ENCODE results near the gene HOXA3. TPM values are rescaled to one million over a fixed set of nuclear protein-coding genes. Genes with fewer than 3 reads are reported as not detected.
A peak's percentile ranks its signal among the peaks of the same experiment; 100 is the strongest.

The HOXA3 gene
- polyA plus RNA-seq, 2 of the 4 experiments (the other 2 are of a cell fraction) = 3.3 to 8.7 TPM

DNA sequence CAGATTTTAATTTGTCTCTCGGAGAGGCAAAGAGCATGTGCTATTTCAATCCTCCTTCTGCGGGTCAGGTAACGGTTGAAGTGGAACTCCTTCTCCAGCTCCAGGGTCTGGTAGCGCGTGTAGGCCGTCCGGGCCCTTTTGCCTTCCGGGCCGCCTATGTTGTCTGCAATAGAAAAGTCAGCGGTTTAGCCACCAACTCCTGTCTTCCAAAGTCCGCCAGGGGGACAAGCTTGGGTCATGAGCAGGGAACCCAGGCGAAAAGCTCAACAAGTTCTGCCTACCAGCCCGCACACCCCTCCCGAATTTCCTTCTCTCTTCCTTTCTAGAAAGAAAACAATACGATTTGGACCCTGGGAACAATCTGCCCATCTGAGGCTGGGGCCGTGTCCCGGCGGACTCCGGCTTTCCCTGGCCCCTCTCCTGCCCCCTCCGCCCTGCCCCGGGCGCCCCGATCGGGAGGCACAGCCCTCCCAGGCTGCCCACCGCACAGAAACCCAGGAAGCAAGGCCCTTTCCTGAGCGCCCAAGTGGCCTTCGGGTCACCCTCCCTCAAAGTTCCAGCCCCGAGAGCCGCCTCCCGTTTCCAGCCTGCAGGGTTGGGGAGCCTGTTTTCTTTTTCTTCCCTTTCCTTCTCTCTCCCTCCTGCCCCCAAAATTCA, 10.3 kb downstream of the HOXA3 start:
- FAIRE-seq (no peak), DNase-seq (ENCODE audit: low read depth in 1 of 2, low spot score in 1 of 2) (peak; percentile 80 to 87), ATAC-seq (peak; percentile 64 to 76)
- TF ChIP-seq MAX (IDR thresholded peaks at IDR 0.05) (0 out of 2 replicates have a peak, but pooled peaks have one; percentile 17), ZNF302 (CRISPR knock-in tag; IDR thresholded peaks at IDR 0.05) (no peak), KDM1A (IDR thresholded peaks at IDR 0.05; ENCODE audit: low read depth) (no peak), SMC3 (IDR thresholded peaks at IDR 0.05) (0 out of 3 replicates have a peak, but pooled peaks have one; percentile 17), JUN (IDR thresholded peaks at IDR 0.05) (0 out of 5 replicates have a peak, but pooled peaks of 1 of the 2 experiments have one; percentile 28)
- TF ChIP-seq, protein P1, sequence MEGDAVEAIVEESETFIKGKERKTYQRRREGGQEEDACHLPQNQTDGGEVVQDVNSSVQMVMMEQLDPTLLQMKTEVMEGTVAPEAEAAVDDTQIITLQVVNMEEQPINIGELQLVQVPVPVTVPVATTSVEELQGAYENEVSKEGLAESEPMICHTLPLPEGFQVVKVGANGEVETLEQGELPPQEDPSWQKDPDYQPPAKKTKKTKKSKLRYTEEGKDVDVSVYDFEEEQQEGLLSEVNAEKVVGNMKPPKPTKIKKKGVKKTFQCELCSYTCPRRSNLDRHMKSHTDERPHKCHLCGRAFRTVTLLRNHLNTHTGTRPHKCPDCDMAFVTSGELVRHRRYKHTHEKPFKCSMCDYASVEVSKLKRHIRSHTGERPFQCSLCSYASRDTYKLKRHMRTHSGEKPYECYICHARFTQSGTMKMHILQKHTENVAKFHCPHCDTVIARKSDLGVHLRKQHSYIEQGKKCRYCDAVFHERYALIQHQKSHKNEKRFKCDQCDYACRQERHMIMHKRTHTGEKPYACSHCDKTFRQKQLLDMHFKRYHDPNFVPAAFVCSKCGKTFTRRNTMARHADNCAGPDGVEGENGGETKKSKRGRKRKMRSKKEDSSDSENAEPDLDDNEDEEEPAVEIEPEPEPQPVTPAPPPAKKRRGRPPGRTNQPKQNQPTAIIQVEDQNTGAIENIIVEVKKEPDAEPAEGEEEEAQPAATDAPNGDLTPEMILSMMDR (IDR thresholded peaks at IDR 0.05) = peak; percentile 22; the same call in 1 of the 3 replicates
- ChIA-PET POLR2A (interaction anchor here (0.7 to 2.3 kb wide), 5 partner anchors 14 to 278 kb away, joined by 3 to 12 read pairs (median 5); partner anchors contain the start of genes HOXA7 and SKAP2), CTCF (interaction anchor here (0.6 to 11.1 kb wide), 14 partner anchors 9 to 773 kb away, joined by 3 to 160 read pairs (median 10); partner anchors contain the start of genes HOXA3, HOXA4 and HOXA9)
- Histone ChIP-seq H3K9me3 (no peaks in the 10 kb centered on the region), H3K4me2 (peak overlapping the region; percentile 87), H3K4me3 (peak overlapping the region; percentile 72), H3K27ac (peak overlapping the region; percentile 79 to 93), H3K4me1 (peaks cover 17% of the 10 kb centered on the region)
- 45% methylated on average over 29 of the region's 30 CpGs for WGBS (ENCODE audit: missing lambda C conversion rate)

DNA sequence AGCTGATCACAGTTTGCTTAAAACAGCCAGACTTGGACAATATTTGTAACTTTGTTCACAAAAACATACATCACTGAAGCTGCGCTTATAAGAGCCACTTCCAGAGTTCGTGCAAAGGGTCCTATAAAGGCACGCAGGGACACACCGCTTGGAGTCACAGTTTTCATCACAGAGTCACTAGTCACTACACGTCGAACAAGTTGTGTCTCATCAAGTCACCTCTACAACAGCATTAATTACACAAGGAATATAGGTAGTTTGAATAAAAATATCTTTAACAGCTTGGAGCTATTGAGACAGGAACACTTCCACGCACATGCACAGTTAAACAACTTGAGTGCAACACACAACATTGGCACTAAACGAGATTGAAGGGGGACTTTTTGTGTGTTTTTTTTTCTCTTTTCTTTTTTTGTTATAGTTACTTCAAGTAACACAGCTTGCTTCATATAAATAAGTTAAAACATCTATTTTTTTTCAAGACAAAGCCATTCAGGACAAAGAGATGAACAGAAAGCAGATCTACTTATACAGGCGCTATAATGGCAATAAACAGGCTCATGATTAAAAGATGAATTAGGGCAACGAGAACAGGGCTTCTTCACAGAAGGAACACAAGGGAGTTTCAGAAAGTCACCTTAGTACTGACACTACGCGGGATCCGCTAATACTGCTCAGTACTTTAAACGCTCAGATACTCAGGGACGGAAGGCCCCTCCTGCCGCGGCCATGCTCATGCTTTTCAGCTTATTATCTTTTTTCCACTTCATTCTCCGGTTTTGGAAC, 11.1 kb downstream of the HOXA3 start:
- Histone ChIP-seq H3K4me2 (peak overlapping the region; percentile 87), H3K27ac (peak overlapping the region; percentile 79 to 93), H3K4me3 (peak overlapping the region; percentile 72), H3K9me3 (no peaks in the 10 kb centered on the region), H3K4me1 (peaks cover 22% of the 10 kb centered on the region)
- TF ChIP-seq, protein P2, sequence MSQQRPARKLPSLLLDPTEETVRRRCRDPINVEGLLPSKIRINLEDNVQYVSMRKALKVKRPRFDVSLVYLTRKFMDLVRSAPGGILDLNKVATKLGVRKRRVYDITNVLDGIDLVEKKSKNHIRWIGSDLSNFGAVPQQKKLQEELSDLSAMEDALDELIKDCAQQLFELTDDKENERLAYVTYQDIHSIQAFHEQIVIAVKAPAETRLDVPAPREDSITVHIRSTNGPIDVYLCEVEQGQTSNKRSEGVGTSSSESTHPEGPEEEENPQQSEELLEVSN (IDR thresholded peaks at IDR 0.05; ENCODE audit: borderline replicate concordance, low read depth) = no peak
- TF ChIP-seq FOSB (CRISPR knock-in tag; IDR thresholded peaks at IDR 0.05) (no peak), RNF2 (IDR thresholded peaks at IDR 0.05; ENCODE audit: borderline replicate concordance, low read depth) (no peak), MAFK (IDR thresholded peaks at IDR 0.05; ENCODE audit: partially characterized antibody) (no peak), NFE2L2 (conservative IDR thresholded peaks at IDR 0.05; ENCODE audit: low read length) (no peak), POLR2AphosphoS2 (conservative IDR thresholded peaks at IDR 0.05; ENCODE audit: low read length) (no peak), MYC (IDR thresholded peaks at IDR 0.05; ENCODE audit: borderline replicate concordance, low read length) (no peak), BHLHE40 (IDR thresholded peaks at IDR 0.05; ENCODE audit: low read depth, low read length) (no peak), ZNF302 (CRISPR knock-in tag; IDR thresholded peaks at IDR 0.05) (no peak), HMGXB4 (CRISPR knock-in tag; IDR thresholded peaks at IDR 0.05; ENCODE audit: borderline replicate concordance) (no peak), NR3C1 (IDR thresholded peaks at IDR 0.05) (no peak), NPAS2 (CRISPR knock-in tag; IDR thresholded peaks at IDR 0.05; ENCODE audit: borderline replicate concordance) (no peak), KDM1A (IDR thresholded peaks at IDR 0.05; ENCODE audit: low read depth) (no peak)
- TF ChIP-seq, protein P1 (IDR thresholded peaks at IDR 0.05) = no peak
- TF ChIP-seq, protein P3, sequence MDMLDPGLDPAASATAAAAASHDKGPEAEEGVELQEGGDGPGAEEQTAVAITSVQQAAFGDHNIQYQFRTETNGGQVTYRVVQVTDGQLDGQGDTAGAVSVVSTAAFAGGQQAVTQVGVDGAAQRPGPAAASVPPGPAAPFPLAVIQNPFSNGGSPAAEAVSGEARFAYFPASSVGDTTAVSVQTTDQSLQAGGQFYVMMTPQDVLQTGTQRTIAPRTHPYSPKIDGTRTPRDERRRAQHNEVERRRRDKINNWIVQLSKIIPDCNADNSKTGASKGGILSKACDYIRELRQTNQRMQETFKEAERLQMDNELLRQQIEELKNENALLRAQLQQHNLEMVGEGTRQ (IDR thresholded peaks at IDR 0.05) = no peak
- POLR2A ChIA-PET = interaction anchor here (0.6 to 2.3 kb wide), 6 partner anchors 15 to 948 kb away, joined by 3 to 12 read pairs (median 4); partner anchors contain the start of genes HOXA7 and SKAP2
- ATAC-seq (no peak), FAIRE-seq (no peak), DNase-seq (ENCODE audit: low read depth in 1 of 2, low spot score in 1 of 2) (no peak)
- CTCF ChIA-PET = interaction anchor here (0.6 to 11.1 kb wide), 13 partner anchors 10 to 772 kb away, joined by 3 to 160 read pairs (median 14); partner anchors contain the start of genes HOXA3, HOXA4 and HOXA9
- WGBS (ENCODE audit: missing lambda C conversion rate) = 94% methylated on average over 18 of the region's 18 CpGs
